Fibroblast of lung (primary cell): Measurements from ENCODE around the gene BCAT1.

Experiments used
- EZH2 ChIP-seq: IDR thresholded peaks from 2 replicates; pipeline ENCODE4 v1.5.1; 2012; ENCODE audit warnings: low read length, control low read depth, mild to moderate bottlenecking; ENCODE audit errors: missing control alignments
- TF ChIP-seq, protein P1 (sequence below), 2 donors: IDR thresholded peaks in 1 of 2; conservative IDR thresholded peaks in 1 of 2; 1 replicate in 1 of 2; 2 replicates in 1 of 2; pipeline ENCODE4 v1.5.1; 2011 to 2012; ENCODE audit warnings: low read length in 2 of 2, control low read depth in 1 of 2, inconsistent platforms in 1 of 2, low read depth in 1 of 2, mild to moderate bottlenecking in 1 of 2

DNA sequence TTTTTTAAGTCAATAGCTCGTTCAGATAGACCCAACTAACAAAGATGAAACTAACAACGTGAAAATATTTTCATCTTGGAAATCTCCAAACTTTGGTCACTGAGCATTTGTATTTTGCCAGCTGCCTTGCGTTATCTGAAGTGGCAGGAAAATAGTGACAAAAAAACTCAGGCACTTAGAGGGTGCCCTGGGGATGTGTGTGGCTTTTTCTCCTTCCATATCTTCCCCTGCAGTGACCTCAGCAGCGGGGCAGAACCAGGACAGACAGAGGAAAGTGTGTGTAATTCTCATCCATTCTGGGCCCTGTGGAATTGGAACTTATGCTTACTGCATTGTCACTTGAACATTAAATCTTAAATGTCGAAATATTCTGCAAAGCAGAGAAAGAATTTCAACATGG, 152.0 kb downstream of the BCAT1 start:
- no peak for TF ChIP-seq EZH2
- TF ChIP-seq, protein P1, sequence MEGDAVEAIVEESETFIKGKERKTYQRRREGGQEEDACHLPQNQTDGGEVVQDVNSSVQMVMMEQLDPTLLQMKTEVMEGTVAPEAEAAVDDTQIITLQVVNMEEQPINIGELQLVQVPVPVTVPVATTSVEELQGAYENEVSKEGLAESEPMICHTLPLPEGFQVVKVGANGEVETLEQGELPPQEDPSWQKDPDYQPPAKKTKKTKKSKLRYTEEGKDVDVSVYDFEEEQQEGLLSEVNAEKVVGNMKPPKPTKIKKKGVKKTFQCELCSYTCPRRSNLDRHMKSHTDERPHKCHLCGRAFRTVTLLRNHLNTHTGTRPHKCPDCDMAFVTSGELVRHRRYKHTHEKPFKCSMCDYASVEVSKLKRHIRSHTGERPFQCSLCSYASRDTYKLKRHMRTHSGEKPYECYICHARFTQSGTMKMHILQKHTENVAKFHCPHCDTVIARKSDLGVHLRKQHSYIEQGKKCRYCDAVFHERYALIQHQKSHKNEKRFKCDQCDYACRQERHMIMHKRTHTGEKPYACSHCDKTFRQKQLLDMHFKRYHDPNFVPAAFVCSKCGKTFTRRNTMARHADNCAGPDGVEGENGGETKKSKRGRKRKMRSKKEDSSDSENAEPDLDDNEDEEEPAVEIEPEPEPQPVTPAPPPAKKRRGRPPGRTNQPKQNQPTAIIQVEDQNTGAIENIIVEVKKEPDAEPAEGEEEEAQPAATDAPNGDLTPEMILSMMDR (conservative IDR thresholded peaks at IDR 0.05 in 1 of 2, IDR thresholded peaks at IDR 0.05 in 1 of 2; ENCODE audit: low read depth in 1 of 2, low read length in 2 of 2) = no peak
